ENCODE measurements around the gene PHKG2.

The PHKG2 gene

GRCh38 chr16:30775392-30776188 is 27.4 kb downstream of the PHKG2 start:
- no peak for FAIRE-seq

GRCh38 chr16:30777591-30778297 is 29.5 kb downstream of the PHKG2 start:
- FAIRE-seq: no peak

GRCh38 chr16:30778549-30779244 is 30.5 kb downstream of the PHKG2 start:
- FAIRE-seq: no peak

DNA sequence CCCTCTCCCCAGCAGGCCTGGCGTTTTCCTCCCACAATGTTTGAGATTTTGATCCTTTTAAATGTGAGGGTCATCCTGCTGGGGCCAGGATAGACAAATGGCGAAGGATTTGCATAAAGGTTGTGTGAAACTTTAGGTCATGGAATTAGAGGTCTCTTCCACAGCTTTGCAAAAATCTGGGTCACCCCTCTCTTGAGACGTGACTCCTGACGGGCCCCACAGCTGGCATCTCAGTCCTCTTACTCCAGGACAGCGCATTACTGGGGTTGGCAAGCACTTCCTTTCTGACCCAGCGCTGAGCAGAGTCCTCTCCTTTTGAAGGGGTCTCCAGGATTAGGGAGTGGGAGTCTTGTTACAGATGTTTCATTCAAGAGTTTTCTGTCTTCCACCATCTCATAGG is 31.4 kb downstream of the PHKG2 start:
- no peak for FAIRE-seq

- FAIRE-seq: no peak
Observed at GRCh38 chr16:30780021-30780420, 31.8 kb downstream of the PHKG2 start.

GRCh38 chr16:30780549-30780948 is 32.3 kb downstream of the PHKG2 start:
- FAIRE-seq: no peak

- FAIRE-seq: no peak
Observed at GRCh38 chr16:30782486-30783279, 34.5 kb downstream of the PHKG2 start.

DNA sequence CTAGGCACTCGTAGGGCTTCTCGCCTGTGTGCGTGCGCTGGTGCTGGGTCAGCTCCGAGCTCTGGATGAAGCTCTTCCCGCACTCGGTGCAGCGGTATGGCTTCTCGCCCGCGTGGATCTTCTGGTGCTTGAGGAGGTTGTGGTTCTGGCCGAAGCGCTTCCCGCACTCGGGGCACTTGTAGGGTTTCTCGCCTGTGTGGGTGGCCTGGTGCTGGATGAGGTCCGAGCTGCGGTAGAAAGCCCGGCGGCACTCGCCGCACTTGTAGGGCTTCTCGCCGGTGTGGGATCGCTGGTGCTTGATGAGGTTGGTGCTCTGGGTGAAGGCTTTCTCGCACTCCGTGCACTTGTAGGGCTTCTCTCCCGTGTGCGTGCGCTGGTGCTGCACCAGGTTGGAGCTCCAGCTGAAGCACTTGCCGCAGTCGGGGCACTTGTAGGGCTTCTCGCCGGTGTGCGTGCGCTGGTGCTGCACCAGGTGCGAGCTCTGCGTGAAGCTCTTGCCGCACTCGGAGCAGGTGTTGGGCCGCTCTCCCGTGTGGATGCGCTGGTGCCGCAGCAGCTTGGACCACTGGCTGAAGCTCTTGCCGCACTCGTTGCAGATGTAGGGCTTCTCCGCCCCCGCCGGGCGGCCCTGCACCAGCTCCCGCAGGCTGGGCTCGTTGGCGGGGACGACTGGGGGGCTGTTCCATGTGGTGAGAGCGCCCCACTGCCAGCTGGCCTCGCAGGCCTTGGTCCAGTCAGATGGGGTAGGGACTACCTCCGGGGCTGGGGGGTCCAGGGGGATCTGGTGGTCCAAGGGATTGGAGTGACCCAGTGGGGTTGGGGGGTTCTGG is 35.3 kb downstream of the PHKG2 start:
- FAIRE-seq: no peak

DNA sequence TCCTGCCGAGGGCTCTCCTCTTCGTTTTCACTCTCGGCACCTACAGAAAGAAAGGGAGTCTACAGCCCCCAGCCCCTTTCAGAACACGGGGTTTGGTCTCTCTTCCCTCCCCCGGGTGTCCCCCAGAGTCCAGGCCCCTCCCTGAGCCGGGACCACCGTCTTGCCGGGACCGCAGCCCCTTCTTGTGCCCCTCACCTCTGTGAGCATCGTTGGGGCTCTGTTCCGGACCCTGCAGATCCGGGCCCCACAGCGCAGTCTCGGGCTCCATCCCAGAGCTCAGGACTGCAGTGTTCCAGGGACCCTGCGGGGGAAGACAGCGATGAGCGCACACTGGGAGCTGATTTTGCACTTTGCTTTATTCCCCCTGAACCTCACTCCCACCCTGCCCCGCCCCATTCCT is 36.0 kb downstream of the PHKG2 start:
- no peak for FAIRE-seq

- no peak for FAIRE-seq
Observed at GRCh38 chr16:30785126-30786106, 37.2 kb downstream of the PHKG2 start.

- no peak for FAIRE-seq
Observed at GRCh38 chr16:30786115-30786935, 38.1 kb downstream of the PHKG2 start.

GRCh38 chr16:30786936-30787612 is 38.8 kb downstream of the PHKG2 start, which contains the start of gene ZNF629:
TSS of gene ZNF629 (minus strand) at chr16:30787205. CDS start at chr16:30784482, 2,723 bp downstream.
- FAIRE-seq: no peak

DNA sequence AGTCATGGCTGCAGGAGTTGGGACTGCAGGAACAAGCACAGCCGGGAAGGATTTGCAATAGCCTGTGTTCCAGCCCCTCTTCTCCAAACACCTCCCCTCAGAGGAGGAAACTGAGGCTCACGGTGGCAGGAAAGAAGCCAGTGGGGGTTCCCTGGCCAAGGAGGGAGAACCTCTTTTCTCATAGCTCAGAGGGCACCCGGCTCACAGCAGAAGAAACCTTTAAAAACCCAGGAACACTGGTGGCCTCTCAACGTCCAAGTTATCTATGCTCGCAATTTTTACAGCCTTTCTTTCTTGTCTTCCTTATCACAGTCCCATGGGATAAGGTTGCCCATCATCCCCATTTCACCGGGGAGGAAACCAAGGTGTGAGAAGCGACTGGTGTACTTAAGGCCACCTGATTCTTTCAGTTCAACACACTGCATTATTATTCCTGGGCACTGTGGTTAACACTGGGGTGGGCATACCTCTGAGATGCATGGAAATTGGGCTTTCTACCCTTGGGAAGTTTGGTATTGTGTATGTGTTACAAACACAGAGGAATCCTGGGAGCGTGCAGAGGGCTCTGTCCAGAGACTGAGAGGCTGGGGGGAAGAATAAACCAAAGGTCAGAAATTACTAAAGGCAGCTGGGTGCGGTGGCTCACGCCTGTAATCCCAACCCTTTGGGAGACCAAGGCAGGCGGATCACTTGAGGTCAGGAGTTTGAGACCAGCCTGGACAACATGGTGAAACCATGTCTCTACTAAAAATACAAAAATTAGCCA is 39.6 kb downstream of the PHKG2 start:
- FAIRE-seq: no peak

GRCh38 chr16:30793508-30794069 is 45.4 kb downstream of the PHKG2 start:
- no peak for FAIRE-seq

DNA sequence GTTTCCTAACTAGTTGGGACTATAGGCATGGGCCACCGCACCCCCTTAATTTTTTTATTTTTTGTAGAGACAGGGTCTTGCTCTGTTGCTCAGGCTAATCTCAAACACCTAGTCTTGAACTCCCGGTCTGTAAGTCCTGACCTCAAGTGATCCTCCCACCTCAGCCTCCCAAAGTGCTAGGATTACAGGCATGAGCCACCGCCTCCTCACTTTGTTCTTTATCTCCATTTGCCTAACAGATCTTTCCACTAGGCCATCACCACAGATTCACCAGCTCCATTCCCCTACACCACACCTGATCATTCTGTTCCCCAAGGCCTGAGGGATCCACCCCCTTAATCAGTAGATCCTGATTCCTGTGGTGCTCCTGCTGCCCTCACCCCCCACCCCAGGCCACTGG is 46.4 kb downstream of the PHKG2 start:
- no peak for FAIRE-seq

DNA sequence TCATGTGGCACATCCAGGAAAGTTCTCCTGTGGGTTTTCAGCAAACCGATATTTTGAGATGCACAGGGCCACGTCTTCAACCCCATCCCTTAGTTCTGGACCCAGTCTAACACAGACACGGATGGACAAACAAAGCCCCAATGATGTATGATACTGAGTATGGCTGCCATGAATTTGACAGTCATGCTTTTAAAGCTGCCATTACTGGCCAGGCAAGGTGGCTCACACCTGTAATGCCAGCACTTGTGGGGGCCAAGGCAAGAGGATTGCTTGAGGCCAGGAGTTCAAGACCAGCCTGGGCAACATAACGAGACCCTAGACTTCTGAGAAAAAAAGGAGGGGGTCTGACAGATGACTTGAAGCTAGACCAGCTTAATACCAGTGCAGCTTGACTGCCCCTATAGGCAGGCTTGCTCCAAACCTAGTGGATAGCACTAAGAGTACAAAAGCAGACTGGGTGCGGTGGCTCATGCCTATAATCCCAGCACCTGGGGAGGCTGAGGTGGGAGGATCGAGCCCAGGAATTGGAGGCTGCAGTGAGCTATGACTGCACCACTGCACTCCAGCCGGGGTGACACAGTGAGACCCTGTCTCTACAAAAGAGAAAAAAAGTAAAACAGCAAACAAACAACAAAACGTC is 49.6 kb downstream of the PHKG2 start:
- no peak for FAIRE-seq
